Measurements from ENCODE around the gene HSPA1L.

- TF ChIP-seq RAD21 (IDR thresholded peaks at IDR 0.05; ENCODE audit: low read depth) = no peak
- no peak for TF ChIP-seq CTCF (IDR thresholded peaks at IDR 0.05 in 2 of 3, conservative IDR thresholded peaks at IDR 0.05 in 1 of 3; ENCODE audit: borderline replicate concordance in 1 of 3, insufficient read depth in 1 of 3, low read depth in 2 of 3, low read length in 2 of 3)
- no peak for TF ChIP-seq POLR2A (IDR thresholded peaks at IDR 0.05; ENCODE audit: borderline replicate concordance, extremely low read depth, insufficient read depth, insufficient read length)
- no peak for TF ChIP-seq CEBPB (IDR thresholded peaks at IDR 0.05; ENCODE audit: low read depth)
- TF ChIP-seq POLR2AphosphoS5 (IDR thresholded peaks at IDR 0.05; ENCODE audit: low read depth, low read length) = no peak
- TF ChIP-seq YY1 (IDR thresholded peaks at IDR 0.05; ENCODE audit: extremely low read depth, insufficient replicate concordance, low read depth, low read length) = no peak
- TF ChIP-seq ZBTB33 (IDR thresholded peaks at IDR 0.05; ENCODE audit: extremely low read depth, insufficient replicate concordance, low read length) = no peak
Observed at GRCh38 chr6:31762356-31762755, 52.7 kb downstream of the HSPA1L start, which contains the start of gene SAPCD1.
